Calu3 (cell line): ENCODE data around the gene UBE2G1. TPM values are rescaled to one million over a fixed set of nuclear protein-coding genes. Genes with fewer than 3 reads are reported as not detected.

Source experiments
- BruUV-seq: library from RNA; stranded (reverse); fragments of 400-500 nt; replicated peaks from 2 replicates; lab custom pipeline; 2021; lab: Mats Ljungman, UMichigan
- CTCF ChIA-PET: fragments of 300-600 bp; sonication (Branson Sonifier 250); formaldehyde crosslinking; loops from one replicate; lab custom pipeline; 2022; ENCODE audit warnings: antibody characterized with exemption; lab: Charles Lee
- DNase-seq: peaks from one replicate; pipeline ENCODE4 v3.0.0; 2022
- H3K27ac Mint-ChIP-seq: one replicate; pipeline ENCODE4 v1.8.0; 2022; ENCODE audit warnings: mixed read lengths; ENCODE audit not compliant: unreplicated experiment
- H3K27me3 Mint-ChIP-seq: one replicate; pipeline ENCODE4 v1.8.0; 2022; ENCODE audit warnings: mixed read lengths; ENCODE audit not compliant: unreplicated experiment
- H3K36me3 Mint-ChIP-seq: one replicate; pipeline ENCODE4 v1.8.0; 2022; ENCODE audit warnings: mild to moderate bottlenecking, moderate library complexity, mixed read lengths; ENCODE audit not compliant: insufficient read depth, unreplicated experiment
- H3K4me1 Mint-ChIP-seq: one replicate; pipeline ENCODE4 v1.8.0; 2022; ENCODE audit warnings: mild to moderate bottlenecking, low read depth, mixed read lengths; ENCODE audit not compliant: unreplicated experiment
- H3K4me3 Mint-ChIP-seq: one replicate; pipeline ENCODE4 v1.8.0; 2022; ENCODE audit warnings: mild to moderate bottlenecking, low read depth, moderate library complexity, mixed read lengths; ENCODE audit not compliant: unreplicated experiment
- H3K9me3 Mint-ChIP-seq: one replicate; pipeline ENCODE4 v1.8.0; 2022; ENCODE audit warnings: low read depth, mixed read lengths; ENCODE audit not compliant: unreplicated experiment
- CTCF ChIP-seq: fragments of 200-600 bp; IDR thresholded peaks from one replicate; pipeline ENCODE4 v1.8.0; 2022; ENCODE audit warnings: antibody characterized with exemption; ENCODE audit not compliant: unreplicated experiment
- intact Hi-C: fragments of 100-400 bp; cut with micrococcal nuclease; formaldehyde crosslinking; loops from one replicate; pipeline ENCODE4 v1.10.0; 2022; ENCODE audit not compliant: unreplicated experiment
- total RNA-seq: library from RNA; stranded (reverse); gene quantifications from 2 replicates; pipeline ENCODE4 v1.2.3, GENCODE V29; 2022

UBE2G1 gene
- total RNA-seq, 1 experiment from 2014 or later, result 52.0 TPM

- H3K9me3 Mint-ChIP-seq, result no peaks in the 10 kb centered on the region
- DNase-seq, result no peak
- H3K4me1 Mint-ChIP-seq, result peaks cover 8% of the 10 kb centered on the region
- intact Hi-C loops, result no loop called here
- H3K4me3 Mint-ChIP-seq, result no peak overlapping the region
- no peaks in the 10 kb centered on the region for H3K27me3 Mint-ChIP-seq
- H3K36me3 Mint-ChIP-seq, result no peaks in the 10 kb centered on the region
- CTCF ChIA-PET, result no interaction called here
- no TSS peak for BruUV-seq
- TF ChIP-seq CTCF, result no peak
- H3K27ac Mint-ChIP-seq, result no peak overlapping the region
These were observed 47.9 kb downstream of the UBE2G1 start for GRCh38 chr17:4318596-4318995.

- no peak overlapping the region for H3K27ac Mint-ChIP-seq
- intact Hi-C loops, result no loop called here
- no TSS peak for BruUV-seq
- no peaks in the 10 kb centered on the region for H3K36me3 Mint-ChIP-seq
- H3K4me3 Mint-ChIP-seq, result no peak overlapping the region
- CTCF ChIA-PET, result no interaction called here
- TF ChIP-seq CTCF, result no peak
- no peaks in the 10 kb centered on the region for H3K27me3 Mint-ChIP-seq
- H3K4me1 Mint-ChIP-seq, result peaks cover 8% of the 10 kb centered on the region
- no peak for DNase-seq
- no peaks in the 10 kb centered on the region for H3K9me3 Mint-ChIP-seq
These were observed 48.3 kb downstream of the UBE2G1 start for GRCh38 chr17:4318186-4318585.

GRCh38 chr17:4317610-4318009 is 48.9 kb downstream of the UBE2G1 start:
- intact Hi-C loops, result no loop called here
- H3K27ac Mint-ChIP-seq, result no peak overlapping the region
- no peaks in the 10 kb centered on the region for H3K36me3 Mint-ChIP-seq
- DNase-seq, result no peak
- no peak for TF ChIP-seq CTCF
- no peaks in the 10 kb centered on the region for H3K27me3 Mint-ChIP-seq
- H3K9me3 Mint-ChIP-seq, result no peaks in the 10 kb centered on the region
- no TSS peak for BruUV-seq
- no peak overlapping the region for H3K4me3 Mint-ChIP-seq
- CTCF ChIA-PET, result no interaction called here
- H3K4me1 Mint-ChIP-seq, result peaks cover 11% of the 10 kb centered on the region

GRCh38 chr17:4316648-4317047 is 49.8 kb downstream of the UBE2G1 start:
- intact Hi-C loops, result no loop called here
- Mint-ChIP-seq H3K27me3 (no peaks in the 10 kb centered on the region), H3K27ac (no peak overlapping the region), H3K4me1 (peaks cover 10% of the 10 kb centered on the region), H3K4me3 (no peak overlapping the region), H3K9me3 (no peaks in the 10 kb centered on the region), H3K36me3 (no peaks in the 10 kb centered on the region)
- TF ChIP-seq CTCF, result no peak
- no peak for DNase-seq
- CTCF ChIA-PET, result no interaction called here
- BruUV-seq, result no TSS peak
